SK-MEL-5 (cell line): Measurements from ENCODE around the gene MDK. TPM values are rescaled to one million over a fixed set of nuclear protein-coding genes. Genes with fewer than 3 reads are reported as not detected.

Experiments
- DNase-seq: peaks from one replicate; pipeline ENCODE4 v3.0.0-alpha.2; 2016; ENCODE audit warnings: low read depth, low spot score
- in situ Hi-C: cut with HindIII; loops from 2 replicates; pipeline ENCODE4 v1.10.0; 2016; ENCODE audit warnings: low sequenced_read_pairs, high pct_unique_total_duplicates, low pct_unique_long_range_greater_than_20kb
- total RNA-seq: library from RNA; depleted of rRNA; stranded (reverse); fragments of >200 nt; shearing (Covaris generic); gene quantifications from 2 replicates; pipeline ENCODE4 v1.2.3, GENCODE V29; 2014

The MDK gene
- total RNA-seq, 1 experiment from 2014 or later: 4.7 TPM

- no peak for DNase-seq
- in situ Hi-C loops: no loop called here
Measured at GRCh38 chr11:46345881-46346484, 35.5 kb upstream of the MDK start.

DNA sequence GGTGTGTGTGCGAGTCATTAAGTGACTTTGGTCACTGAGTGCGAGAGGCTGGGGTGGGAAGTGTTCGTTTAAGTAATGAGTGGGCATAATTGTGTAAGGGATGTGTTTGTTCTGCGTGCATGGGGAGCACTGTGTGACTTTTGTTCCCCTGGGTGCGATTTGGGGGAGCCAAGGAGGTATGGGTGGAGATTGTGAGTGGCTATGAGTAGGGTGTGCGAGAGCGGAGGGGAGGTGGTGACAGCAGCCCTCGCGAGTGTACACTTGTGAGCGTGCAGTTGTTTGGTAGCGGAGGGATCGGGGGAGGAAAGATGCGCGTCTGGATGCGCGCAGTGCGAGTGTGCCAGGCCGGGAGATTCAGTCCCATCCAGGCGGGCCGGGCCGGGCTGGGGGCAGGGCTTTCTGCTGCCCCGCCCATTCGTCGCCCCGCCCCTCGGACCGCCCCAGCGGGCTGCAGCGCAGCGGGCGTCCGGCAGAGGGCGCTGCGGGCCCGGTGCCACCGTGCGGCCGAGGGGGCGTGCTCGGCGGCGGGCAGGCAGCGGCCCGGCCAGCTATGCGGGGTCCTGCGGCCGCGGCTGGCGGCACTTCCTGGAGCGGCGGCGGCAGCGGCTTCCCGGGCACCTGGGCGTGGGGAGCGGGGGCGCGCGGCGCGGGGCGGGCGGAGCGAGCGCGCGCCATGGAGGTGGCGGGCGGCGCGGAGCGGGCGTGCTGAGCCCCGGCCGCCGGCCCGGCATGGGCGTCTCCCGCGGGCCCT, 34.4 kb upstream of the MDK start, which contains the start of gene DGKZ:
DGKZ (plus strand) TSS at position 578 of the 751 bp plus-strand sequence. CDS start 197 bp downstream, outside the sequence.
- peak; percentile 79 for DNase-seq
- in situ Hi-C loops: no loop called here

DNA sequence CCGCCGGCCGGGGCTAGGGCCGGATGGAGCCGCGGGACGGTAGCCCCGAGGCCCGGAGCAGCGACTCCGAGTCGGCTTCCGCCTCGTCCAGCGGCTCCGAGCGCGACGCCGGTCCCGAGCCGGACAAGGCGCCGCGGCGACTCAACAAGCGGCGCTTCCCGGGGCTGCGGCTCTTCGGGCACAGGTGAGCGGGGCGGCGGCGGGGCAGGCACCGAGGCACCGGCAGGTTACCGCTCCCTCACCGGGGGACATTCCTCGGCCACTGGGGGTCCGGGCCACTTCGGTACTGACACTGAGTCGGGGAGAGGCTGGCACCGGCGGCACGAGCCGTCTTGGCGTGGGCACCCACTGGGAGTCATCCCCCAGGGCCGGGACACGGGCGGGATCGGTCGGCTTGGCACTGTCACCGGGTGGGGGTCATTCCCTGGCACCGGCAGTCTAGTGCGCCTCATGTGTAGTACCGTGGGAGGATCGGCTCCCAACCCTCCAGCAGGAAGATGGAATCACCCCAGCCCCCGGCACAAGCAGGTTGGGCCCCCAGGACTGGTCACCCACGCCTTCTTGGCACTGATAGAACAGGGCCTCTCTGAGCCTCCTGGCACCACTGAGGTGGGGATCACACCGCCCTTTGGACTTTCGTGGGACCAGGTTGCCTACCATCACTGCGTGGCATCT, 33.7 kb upstream of the MDK start:
- in situ Hi-C loops: no loop called here
- no peak for DNase-seq

GRCh38 chr11:46348566-46349401, 32.7 kb upstream of the MDK start:
- in situ Hi-C loops: no loop called here
- no peak for DNase-seq

- in situ Hi-C loops: no loop called here
- DNase-seq: no peak
Measured at GRCh38 chr11:46350695-46351094, 30.8 kb upstream of the MDK start.

DNA sequence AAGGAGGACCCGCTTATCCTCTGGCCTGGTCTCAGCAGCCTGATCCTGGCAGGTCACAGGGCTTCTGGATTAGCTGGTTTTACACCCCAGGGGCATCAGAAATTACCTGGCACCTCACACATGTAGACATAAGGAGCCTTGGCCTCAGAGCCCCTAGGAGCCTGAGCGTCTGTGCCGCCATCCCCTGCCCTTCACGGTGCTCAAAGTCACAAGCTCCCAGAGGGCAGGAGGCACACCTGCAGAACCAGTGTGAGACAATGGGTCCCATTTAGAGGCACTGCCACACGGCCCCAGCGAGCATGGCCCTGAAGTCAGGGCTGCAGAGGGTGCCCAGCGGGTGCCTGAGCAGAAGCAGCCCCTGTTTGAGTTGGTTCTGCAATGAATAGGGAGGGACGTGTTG, 30.3 kb upstream of the MDK start:
- no peak for DNase-seq
- in situ Hi-C loops: no loop called here

- in situ Hi-C loops: no loop called here
- no peak for DNase-seq
Measured at GRCh38 chr11:46351606-46352005, 29.9 kb upstream of the MDK start.

DNA sequence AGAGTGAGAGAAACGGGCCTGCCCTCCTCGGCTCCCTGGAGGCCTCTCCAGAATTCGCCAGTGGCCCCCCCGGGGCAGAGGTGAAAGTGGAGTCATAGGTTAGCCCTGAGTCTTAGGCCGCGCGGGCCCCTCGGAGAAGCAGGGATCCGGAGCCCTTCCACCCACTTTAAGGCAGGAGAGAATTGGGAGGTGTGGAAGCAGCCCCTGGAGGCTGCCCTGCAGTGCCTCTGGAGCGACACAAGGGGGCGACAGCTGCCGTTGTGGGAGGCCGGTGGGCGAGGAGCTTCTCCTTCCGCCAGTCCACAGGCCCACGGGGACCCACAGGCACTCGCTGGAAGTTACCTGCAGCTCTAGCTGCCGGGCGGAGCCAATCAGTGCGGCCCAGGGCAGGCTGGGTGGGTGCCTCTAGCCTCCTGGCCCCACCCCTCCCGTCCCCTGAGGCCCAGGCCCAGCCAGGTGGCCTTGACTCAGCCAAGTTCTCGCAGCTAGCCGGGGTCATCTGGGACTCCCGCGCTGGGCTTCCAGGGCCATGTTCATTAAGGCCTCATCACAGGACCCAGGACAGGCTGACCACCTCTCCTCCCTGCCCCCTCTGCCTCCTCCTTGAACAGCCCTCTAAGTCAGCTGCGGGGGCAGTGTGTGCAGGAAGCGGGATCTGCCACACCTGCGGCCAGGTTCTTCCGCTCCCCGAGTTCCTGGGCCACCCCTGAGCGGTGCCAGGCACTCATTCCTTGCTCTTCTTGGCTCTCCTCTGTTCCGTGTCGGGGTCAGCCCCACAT, 29.2 kb upstream of the MDK start:
- DNase-seq: peak; percentile 56

DNA sequence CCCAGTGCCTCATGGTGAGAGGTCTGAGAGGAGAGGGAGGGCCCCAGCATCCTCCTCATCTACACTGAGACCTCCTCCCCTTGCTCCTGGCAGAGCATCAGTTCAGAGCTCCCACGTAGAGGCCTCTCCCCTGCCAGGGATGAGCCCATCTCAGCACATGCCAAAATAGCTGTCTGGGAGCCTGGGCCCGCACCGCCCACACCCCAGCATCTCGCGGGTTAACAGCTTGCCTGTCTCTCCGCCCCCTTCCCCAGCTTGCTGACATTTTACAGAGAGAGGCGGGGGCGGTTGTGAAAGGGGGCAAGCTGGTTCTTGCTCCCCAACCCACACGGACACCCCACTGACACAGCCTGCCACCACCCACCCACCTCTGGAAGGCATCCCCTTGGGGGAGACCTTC, 27.8 kb upstream of the MDK start:
- no peak for DNase-seq
- in situ Hi-C loops: no loop called here

More for the DNA sequence above, 29.2 kb upstream of the MDK start:
- in situ Hi-C loops: no loop called here

DNA sequence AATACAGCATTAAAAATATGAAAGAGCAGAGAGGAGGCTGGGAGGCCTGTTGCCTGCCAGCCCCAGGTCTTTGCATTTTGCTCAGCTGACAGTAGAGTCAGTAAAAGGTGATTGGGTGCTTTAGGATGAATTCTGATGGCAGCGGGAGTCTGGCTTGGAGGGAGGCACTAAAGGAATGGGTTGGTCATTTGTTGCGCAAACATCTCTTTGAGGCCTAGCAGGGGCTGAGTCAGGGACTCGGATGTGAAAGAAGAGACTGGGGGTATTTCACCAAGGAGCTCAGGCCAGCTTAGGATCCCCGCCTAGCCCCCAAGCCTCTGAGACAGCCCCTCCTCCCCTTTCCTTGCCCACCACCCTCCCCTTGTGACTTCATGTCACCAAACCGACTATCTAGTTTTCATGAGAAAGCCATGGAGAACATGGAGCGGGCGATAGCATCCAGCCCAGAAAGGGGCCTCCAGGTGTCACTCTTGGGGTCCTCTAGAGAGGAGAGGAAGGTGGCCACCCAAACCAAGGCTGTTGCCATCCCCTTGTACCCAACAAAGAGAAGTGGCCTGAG, 24.5 kb upstream of the MDK start:
- no peak for DNase-seq
- in situ Hi-C loops: no loop called here

GRCh38 chr11:46357483-46357936, 24.0 kb upstream of the MDK start:
- no peak for DNase-seq
- in situ Hi-C loops: no loop called here

GRCh38 chr11:46359953-46360352, 21.5 kb upstream of the MDK start:
- no peak for DNase-seq
- in situ Hi-C loops: no loop called here

GRCh38 chr11:46360878-46361277, 20.6 kb upstream of the MDK start:
- DNase-seq: no peak
- in situ Hi-C loops: no loop called here

- no peak for DNase-seq
- in situ Hi-C loops: no loop called here
Measured at GRCh38 chr11:46361283-46362155, 19.9 kb upstream of the MDK start.

DNA sequence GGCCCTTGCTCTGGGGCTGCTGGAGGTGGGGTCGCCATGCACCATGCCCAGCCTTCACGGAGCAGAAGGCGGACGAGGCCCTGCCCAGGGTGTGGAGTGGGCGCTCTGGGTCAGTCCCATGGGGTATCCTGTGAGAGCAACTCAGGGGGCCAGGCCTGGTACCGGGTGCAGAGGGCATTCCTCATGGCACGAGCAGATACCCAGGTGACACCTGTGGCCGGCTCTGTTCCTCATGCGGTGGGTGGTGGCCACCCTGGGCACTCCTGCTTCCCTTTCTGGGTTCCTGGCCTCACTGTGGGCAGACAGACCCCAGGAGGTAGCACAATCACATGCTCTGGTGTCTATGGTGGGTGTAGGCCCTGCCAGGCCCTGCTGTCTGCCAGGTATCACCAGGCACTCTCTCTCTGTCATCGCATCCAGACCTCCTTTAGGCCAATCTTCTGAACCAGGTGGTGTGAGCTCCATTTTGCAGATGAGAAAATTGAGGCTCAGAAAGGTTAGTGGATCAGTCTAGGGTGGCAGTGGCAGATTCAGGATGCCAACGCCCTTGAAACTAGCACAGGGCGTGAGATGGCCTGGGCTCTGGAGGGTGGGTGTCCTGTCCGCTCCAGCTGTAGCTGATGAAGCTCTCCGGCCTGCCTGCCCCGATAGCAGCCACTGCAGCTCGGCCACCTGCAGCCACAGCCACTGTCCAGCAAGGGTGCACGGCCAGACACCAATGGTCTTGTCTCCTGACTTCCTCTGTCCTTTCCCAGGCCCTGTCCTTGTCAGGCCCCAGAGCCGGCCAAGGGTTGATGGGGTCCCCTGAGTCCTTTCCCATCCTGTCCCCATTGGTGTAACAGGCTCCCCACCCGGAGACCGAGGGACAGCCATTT, 19.1 kb upstream of the MDK start:
- DNase-seq: no peak
- in situ Hi-C loops: no loop called here
